Activated CD8-positive, alpha-beta T cell treated with anti-CD3 and anti-CD28 coated beads for 36 hours (primary cell): Measurements from ENCODE around the gene CYTH4. TPM values are rescaled to one million over a fixed set of nuclear protein-coding genes. Genes with fewer than 3 reads are reported as not detected.

Source experiments
- ATAC-seq: fragments of 200-7000 bp; cut with Tn5 transposase; one replicate; pipeline ENCODE4 v1.10.0; 2021; ENCODE audit warnings: mild to moderate bottlenecking, moderate library complexity
- CTCF ChIA-PET: fragments of 350-600 bp; sonication (Branson Sonifier 250); formaldehyde crosslinking; loops from one replicate; lab custom pipeline; 2021; ENCODE audit warnings: antibody characterized with exemption; lab: Charles Lee
- POLR2A ChIA-PET: fragments of 350-600 bp; sonication (Branson Sonifier 250); formaldehyde crosslinking; loops from one replicate; lab custom pipeline; 2021; ENCODE audit warnings: antibody characterized with exemption; lab: Charles Lee
- DNase-seq: peaks from one replicate; pipeline ENCODE4 v3.0.0-alpha.2; 2020
- H3K27ac Mint-ChIP-seq: one replicate; pipeline ENCODE4 v1.8.0; 2021; ENCODE audit warnings: mild to moderate bottlenecking, mixed read lengths
- H3K27me3 Mint-ChIP-seq: one replicate; pipeline ENCODE4 v1.8.0; 2021; ENCODE audit warnings: mixed read lengths
- H3K36me3 Mint-ChIP-seq: one replicate; pipeline ENCODE4 v1.8.0; 2021; ENCODE audit warnings: low read depth, mixed read lengths
- H3K4me1 Mint-ChIP-seq: one replicate; pipeline ENCODE4 v1.8.0; 2021; ENCODE audit warnings: low read depth, mixed read lengths
- H3K4me3 Mint-ChIP-seq: one replicate; pipeline ENCODE4 v1.8.0; 2021; ENCODE audit warnings: mild to moderate bottlenecking, moderate library complexity, mixed read lengths
- H3K9me3 Mint-ChIP-seq: one replicate; pipeline ENCODE4 v1.8.0; 2021; ENCODE audit warnings: mixed read lengths
- intact Hi-C: fragments of 100-400 bp; cut with micrococcal nuclease; formaldehyde crosslinking; loops from one replicate; pipeline ENCODE4 v1.10.0; 2022
- total RNA-seq, 2 experiments: library from RNA; stranded (reverse); gene quantifications; one replicate each; pipeline ENCODE4 v1.2.3, GENCODE V29; 2021
- TF ChIP-seq, protein P1 (sequence below): fragments of 200-600 bp; IDR thresholded peaks from one replicate; pipeline ENCODE4 v1.8.0; 2022; ENCODE audit warnings: antibody characterized with exemption, mild to moderate bottlenecking

CYTH4 gene
- total RNA-seq, 2 experiments from 2014 or later = 33.2 to 33.4 TPM

DNA sequence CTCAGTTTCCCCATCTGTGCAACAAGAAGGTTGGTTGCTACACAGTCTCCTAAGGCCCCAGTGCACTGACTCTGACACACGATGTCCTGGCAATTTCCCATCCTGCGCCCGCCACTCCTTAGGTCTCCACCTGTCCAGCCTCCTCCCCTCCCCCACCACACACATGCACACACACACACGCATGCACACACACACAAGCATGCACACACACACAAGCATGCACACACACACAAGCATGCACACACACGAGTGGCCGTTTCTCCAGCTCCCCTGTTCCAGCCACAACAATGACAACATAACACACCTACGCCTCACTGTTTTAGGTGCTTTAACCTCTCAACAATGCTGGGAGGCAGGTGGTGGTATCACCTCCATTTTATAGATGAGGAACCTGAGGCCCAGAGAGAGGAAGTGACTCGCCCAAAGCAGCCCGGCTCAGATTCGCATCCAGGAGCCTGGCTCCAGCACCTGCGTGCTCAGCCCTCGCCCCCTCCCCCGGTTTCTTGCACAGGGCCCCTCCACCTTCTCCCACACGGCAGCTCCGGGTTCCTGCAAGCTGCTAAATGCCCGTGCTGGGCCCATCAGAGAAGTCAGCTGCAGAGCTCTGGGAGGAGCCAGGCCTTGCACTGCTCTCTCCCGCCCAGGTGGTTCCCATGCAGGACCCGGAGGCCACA, 13.0 kb downstream of the CYTH4 start:
- ATAC-seq (peak; percentile 62), DNase-seq (peak; percentile 54)
- no peaks in the 10 kb centered on the region for H3K27me3 Mint-ChIP-seq
- no peak overlapping the region for H3K4me3 Mint-ChIP-seq
- TF ChIP-seq, protein P1, sequence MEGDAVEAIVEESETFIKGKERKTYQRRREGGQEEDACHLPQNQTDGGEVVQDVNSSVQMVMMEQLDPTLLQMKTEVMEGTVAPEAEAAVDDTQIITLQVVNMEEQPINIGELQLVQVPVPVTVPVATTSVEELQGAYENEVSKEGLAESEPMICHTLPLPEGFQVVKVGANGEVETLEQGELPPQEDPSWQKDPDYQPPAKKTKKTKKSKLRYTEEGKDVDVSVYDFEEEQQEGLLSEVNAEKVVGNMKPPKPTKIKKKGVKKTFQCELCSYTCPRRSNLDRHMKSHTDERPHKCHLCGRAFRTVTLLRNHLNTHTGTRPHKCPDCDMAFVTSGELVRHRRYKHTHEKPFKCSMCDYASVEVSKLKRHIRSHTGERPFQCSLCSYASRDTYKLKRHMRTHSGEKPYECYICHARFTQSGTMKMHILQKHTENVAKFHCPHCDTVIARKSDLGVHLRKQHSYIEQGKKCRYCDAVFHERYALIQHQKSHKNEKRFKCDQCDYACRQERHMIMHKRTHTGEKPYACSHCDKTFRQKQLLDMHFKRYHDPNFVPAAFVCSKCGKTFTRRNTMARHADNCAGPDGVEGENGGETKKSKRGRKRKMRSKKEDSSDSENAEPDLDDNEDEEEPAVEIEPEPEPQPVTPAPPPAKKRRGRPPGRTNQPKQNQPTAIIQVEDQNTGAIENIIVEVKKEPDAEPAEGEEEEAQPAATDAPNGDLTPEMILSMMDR = no peak
- CTCF ChIA-PET = interaction anchor here (0.8 to 2.1 kb wide), 5 partner anchors 13 to 35 kb away, joined by 3 to 8 read pairs (median 5); partner anchors contain the start of gene CYTH4
- POLR2A ChIA-PET = interaction anchor here (0.7 to 1.7 kb wide), 4 partner anchors 8 to 907 kb away, joined by 3 to 5 read pairs (median 3); partner anchors contain the start of gene MAFF
- H3K36me3 Mint-ChIP-seq = peaks cover 36% of the 10 kb centered on the region
- H3K9me3 Mint-ChIP-seq = peaks cover 2% of the 10 kb centered on the region
- intact Hi-C loops = no loop called here
- H3K27ac Mint-ChIP-seq = peak overlapping the region; percentile 77
- H3K4me1 Mint-ChIP-seq = peaks cover 70% of the 10 kb centered on the region

DNA sequence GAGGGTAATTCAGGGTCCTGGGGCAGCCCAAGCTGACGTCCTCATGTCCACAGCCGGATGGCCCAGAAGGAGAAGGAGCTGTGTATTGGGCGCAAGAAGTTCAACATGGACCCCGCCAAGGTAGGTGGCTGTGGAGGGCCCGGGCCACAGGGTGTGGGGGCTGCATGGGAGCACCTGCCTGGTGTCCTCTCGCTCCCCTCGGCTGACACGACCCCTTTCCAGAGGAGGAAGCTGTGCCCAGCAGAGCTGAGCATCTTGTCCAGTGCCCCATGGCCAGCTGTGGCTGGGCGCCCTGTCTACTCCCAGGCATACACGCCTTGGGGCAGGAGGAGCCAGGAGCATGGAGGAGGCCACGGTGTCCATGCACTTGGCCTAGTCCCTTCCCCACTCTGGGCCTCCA, 13.6 kb downstream of the CYTH4 start:
- H3K27ac Mint-ChIP-seq = peak overlapping the region; percentile 77

DNA sequence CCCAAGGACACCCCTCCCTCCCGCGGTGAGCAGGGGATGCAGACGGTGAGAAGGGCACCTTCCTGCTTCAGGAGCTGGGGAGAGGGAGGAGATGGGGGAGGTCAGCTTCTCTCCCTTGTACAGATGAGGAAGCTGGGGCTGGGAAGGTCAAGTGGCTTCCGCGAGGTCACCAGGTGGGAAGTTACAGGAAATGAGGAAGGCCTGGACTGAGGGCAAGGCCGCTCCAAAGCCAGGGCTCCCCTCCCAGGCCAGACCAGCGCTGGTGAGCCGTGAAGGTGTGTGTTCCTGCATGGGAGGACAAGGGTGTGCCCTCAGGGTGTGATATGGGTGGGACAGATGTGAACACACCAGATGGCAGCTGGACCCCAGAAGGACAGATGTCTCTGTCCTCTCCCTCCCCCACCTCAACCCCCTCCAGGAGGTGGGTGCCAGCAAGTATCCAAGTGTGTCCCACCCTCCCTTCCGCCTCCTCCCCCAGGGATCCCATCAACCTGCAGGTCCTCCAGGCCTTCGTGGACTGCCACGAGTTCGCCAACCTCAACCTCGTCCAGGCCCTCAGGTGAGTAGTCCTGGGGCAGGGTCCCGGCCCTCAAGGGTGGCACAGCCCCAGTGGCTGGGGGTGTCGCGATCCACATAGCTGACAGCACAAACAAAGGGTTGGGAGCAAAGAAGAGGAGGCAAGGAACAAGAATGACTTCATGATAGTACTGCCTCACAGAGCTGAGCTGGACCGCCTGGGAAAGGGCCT, 16.6 kb downstream of the CYTH4 start:
- no peak for ATAC-seq
- CTCF ChIA-PET = interaction anchor here (0.7 to 2.6 kb wide), 7 partner anchors 9 to 99 kb away, joined by 3 to 18 read pairs (median 4); no protein-coding TSS in a partner anchor
- Mint-ChIP-seq H3K27ac (peak overlapping the region; percentile 75), H3K36me3 (peaks cover 32% of the 10 kb centered on the region), H3K9me3 (no peaks in the 10 kb centered on the region), H3K4me3 (no peak overlapping the region), H3K27me3 (no peaks in the 10 kb centered on the region), H3K4me1 (peaks cover 76% of the 10 kb centered on the region)
- no peak for DNase-seq
- intact Hi-C loops = no loop called here
- TF ChIP-seq, protein P1 = no peak
- POLR2A ChIA-PET = interaction anchor here (0.7 to 1.8 kb wide), 6 partner anchors 11 to 26 kb away, joined by 3 to 7 read pairs (median 3); no protein-coding TSS in a partner anchor

More for the DNA sequence above, 13.6 kb downstream of the CYTH4 start:
- Mint-ChIP-seq H3K27me3 (no peaks in the 10 kb centered on the region), H3K9me3 (peaks cover 2% of the 10 kb centered on the region), H3K4me3 (no peak overlapping the region), H3K4me1 (peaks cover 75% of the 10 kb centered on the region), H3K36me3 (peaks cover 41% of the 10 kb centered on the region)
- ChIA-PET POLR2A (interaction anchor here (0.7 to 1.7 kb wide), 4 partner anchors 9 to 906 kb away, joined by 3 to 8 read pairs (median 4); partner anchors contain the start of genes CYTH4 and MAFF), CTCF (interaction anchor here (0.8 to 2.1 kb wide), 6 partner anchors 9 to 36 kb away, joined by 3 to 8 read pairs (median 5); partner anchors contain the start of gene CYTH4)
- intact Hi-C loops = no loop called here
- TF ChIP-seq, protein P1 = no peak
- DNase-seq (no peak), ATAC-seq (no peak)

DNA sequence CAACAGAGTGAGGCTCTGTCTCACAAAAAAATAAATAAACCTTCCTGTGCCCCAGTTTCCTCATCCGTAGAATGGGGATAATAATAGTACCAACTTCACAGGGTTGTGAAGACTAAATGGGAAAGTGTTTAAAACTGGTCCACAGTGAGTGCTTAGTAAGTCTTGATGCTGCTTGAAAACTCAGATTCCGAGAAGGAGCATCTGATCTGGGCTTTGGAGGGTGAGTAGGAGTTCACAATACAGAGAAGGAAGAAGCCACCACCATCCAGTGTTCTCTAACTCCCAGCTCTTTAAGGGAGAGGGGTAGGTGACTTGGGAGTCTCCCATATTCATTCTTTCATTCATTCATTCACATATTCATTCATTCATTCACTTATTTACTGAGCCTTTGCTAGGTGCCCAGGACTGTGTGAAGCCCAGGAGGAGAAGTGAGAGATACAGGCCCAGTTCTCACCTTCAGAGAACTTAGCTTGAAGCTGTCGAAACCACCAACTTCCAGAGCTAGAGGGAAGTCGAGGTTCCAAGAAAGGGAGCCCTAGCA, 17.7 kb downstream of the CYTH4 start:
- Mint-ChIP-seq H3K9me3 (no peaks in the 10 kb centered on the region), H3K27ac (peak overlapping the region; percentile 93), H3K4me1 (peaks cover 76% of the 10 kb centered on the region), H3K36me3 (peaks cover 33% of the 10 kb centered on the region), H3K4me3 (peak overlapping the region; percentile 63), H3K27me3 (no peaks in the 10 kb centered on the region)
- DNase-seq (no peak), ATAC-seq (no peak)
- ChIA-PET CTCF (interaction anchor here (0.6 to 2.6 kb wide), 10 partner anchors 10 to 100 kb away, joined by 3 to 18 read pairs (median 4); no protein-coding TSS in a partner anchor), POLR2A (interaction anchor here (0.9 to 1.7 kb wide), 6 partner anchors 8 to 135 kb away, joined by 3 to 4 read pairs (median 3); no protein-coding TSS in a partner anchor)
- TF ChIP-seq, protein P1 = no peak
- intact Hi-C loops = no loop called here
